SK-N-SH treated with all-trans-retinoic acid at 6 μM for 48 hours (cell line): ENCODE measurements around the gene DRAXIN.

Experiments used
- POU6F1 ChIP-seq: fragments of 250-450 bp; sonication (Bioruptor Pico); IDR thresholded peaks from 2 replicates; pipeline ENCODE4 v1.8.0; 2021; ENCODE audit warnings: low read depth, mild to moderate bottlenecking, moderate library complexity, borderline replicate concordance
- RARB ChIP-seq: fragments of 250-450 bp; sonication (Bioruptor Pico); IDR thresholded peaks from 2 replicates; pipeline ENCODE4 v1.8.0; 2021; ENCODE audit warnings: mild to moderate bottlenecking, moderate library complexity

DNA sequence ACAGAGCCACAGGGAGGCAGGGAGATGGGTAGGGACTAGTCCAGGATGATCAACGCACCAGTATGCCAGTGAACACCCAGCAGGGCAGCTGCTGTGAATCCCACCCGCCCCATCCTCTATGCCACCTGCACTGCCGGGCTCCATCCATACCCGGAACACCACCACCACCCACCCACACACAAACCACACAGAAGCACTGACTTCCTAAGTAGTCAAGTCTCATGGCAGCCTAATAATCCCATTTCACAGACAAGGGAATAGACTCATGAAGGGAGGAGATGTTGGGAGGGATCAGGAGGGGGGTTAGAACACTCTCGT lies 6.3 kb downstream of the DRAXIN start:
- no peak for TF ChIP-seq RARB (CRISPR knock-in tag)
- no peak for TF ChIP-seq POU6F1 (CRISPR knock-in tag)
